H1 (cell line): Measurements from ENCODE around the gene IFIT5. TPM values are rescaled to one million over a fixed set of nuclear protein-coding genes. Genes with fewer than 3 reads are reported as not detected.

Source experiments
- CBX8 ChIP-seq: fragments of 300-800, 300-1000 bp; sonication (generic); IDR thresholded peaks from 2 replicates; pipeline ENCODE4 v1.7.1; 2016; ENCODE audit warnings: low read depth, low read length, borderline replicate concordance
- RBBP5 ChIP-seq: IDR thresholded peaks from 2 replicates; pipeline ENCODE4 v1.7.1; 2012; ENCODE audit warnings: low read depth, mild to moderate bottlenecking, inconsistent platforms, low read length, moderate library complexity, borderline replicate concordance
- polyA plus RNA-seq, 7 experiments: library from polyadenylated mRNA; depleted of rRNA in 3 of 7; stranded (reverse) in 5 of 7; unstranded in 2 of 7; fragments of >200 nt in 5 of 7; fragments of 200-250 nt in 2 of 7; gene quantifications; 1 replicate in 5 of 7; 2 replicates in 1 of 7; 4 replicates in 1 of 7; pipeline versions ENCODE4 v1.2.1 to v1.2.3, GENCODE V29; 2011 to 2013; ENCODE audit warnings: missing spikeins in 2 of 7, mixed read lengths in 2 of 7
- total RNA-seq: library from RNA; stranded (reverse); fragmentation: NEBNext Ultra II Directional; extraction: Animal tissue kit (Norgen Biotek cat#: 25700); gene quantifications from 2 replicates; pipeline ENCODE4 v1.2.1, GENCODE V29; 2021

IFIT5 gene
- total and polyA plus RNA-seq, 2 of the 8 experiments (the other 6 are each of a cell fraction or from before 2014, with no cell fraction given) = 0.94 to 2.6 TPM

DNA sequence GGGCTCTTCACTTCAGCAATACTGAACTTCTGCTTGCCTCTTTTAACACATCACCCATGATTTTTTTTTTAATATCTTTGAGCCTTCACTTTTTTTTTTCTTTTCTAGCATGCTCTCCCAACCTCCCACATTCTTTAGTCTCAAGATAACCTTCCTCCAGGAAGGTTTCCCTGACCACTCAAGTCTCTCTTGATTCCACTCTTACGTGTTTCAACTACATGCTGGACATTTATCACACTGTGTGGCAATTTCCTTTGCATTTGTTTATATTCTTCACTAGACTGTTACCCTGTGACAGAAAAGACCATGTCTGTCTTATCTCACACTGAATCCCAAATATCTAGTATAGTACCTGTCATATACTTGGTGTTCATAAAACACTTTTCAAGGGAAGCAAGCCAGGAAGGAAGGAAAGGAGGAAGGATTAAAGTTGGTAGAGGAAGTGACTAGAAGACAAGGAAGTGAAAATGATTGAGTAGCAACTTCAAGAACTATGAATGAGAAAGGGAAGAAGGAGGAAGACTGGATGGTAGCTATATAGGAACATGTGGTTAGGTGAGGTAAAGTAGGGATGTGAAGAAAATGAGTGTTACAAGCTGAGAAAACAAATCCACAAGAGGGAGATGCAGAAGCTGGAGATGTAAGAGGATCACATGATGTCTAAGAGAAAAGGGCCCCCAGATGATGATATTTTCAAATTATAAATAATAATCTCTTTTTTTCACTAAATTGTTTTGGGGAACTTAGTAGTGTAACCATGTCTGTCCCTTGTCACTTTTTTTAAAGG is 40.4 kb downstream of the IFIT5 start (continued):
- TF ChIP-seq RBBP5 (no peak), CBX8 (no peak)
